HCT116 (cell line): ENCODE measurements around the gene RASL10B. TPM values are rescaled to one million over a fixed set of nuclear protein-coding genes. Genes with fewer than 3 reads are reported as not detected.

Source experiments
- ATAC-seq: fragments of 200-7000 bp; cut with Tn5 transposase; 2 replicates; pipeline ENCODE4 v1.9.1; 2020; ENCODE audit warnings: mild to moderate bottlenecking, moderate library complexity
- BruUV-seq: library from RNA; stranded (reverse); fragments of 400-500 nt; replicated peaks from 2 replicates; lab custom pipeline; 2021; lab: Mats Ljungman, UMichigan
- CTCF ChIA-PET: fragments of 300-600 bp; sonication (Branson Sonifier 250); formaldehyde crosslinking; loops from one replicate; lab custom pipeline; 2021; ENCODE audit warnings: antibody characterized with exemption; lab: Charles Lee
- POLR2A ChIA-PET: fragments of 300-600, 350-600 bp; sonication (Branson Sonifier 250); formaldehyde crosslinking; loops from one replicate; lab custom pipeline; 2021; ENCODE audit warnings: antibody characterized with exemption; lab: Charles Lee
- RAD21 ChIA-PET, 2 experiments: fragments of 300-600 bp; sonication (Branson Sonifier 250); formaldehyde crosslinking; loops; one replicate each; lab custom pipeline; 2023; ENCODE audit warnings: low total read pairs in 2 of 2; ENCODE audit not compliant: uncharacterized antibody in 2 of 2, unreplicated experiment in 2 of 2, low non-redundant PET in 1 of 2; lab: Charles Lee
- DNase-seq: peaks from one replicate; pipeline ENCODE4 v3.0.0-alpha.2; 2010; ENCODE audit warnings: low read depth, low spot score
- H2AFZ ChIP-seq: fragments of 200-600 bp; shearing (Covaris generic), sonication (generic); 2 replicates; pipeline ENCODE4 v1.6.1; 2017; ENCODE audit warnings: low read depth, mixed run types, mixed read lengths, antibody characterized with exemption, low read length; ENCODE audit not compliant: poor library complexity, severe bottlenecking
- H3K27ac ChIP-seq: 2 replicates; pipeline ENCODE4 v1.5.1; 2012; ENCODE audit warnings: low read depth, low read length
- H3K27me3 ChIP-seq: fragments of 200-600 bp; sonication (generic); 2 replicates; pipeline ENCODE4 v1.6.1; 2016; ENCODE audit warnings: mixed run types, low read length, mixed read lengths; ENCODE audit not compliant: insufficient read depth
- H3K36me3 ChIP-seq, 2 experiments: fragments of 200-500 bp in 1 of 2; fragments of 200-600 bp in 1 of 2; sonication (Bioruptor generic) in 1 of 2; sonication (generic) in 1 of 2; 2 replicates each; pipeline versions ENCODE4 v1.5.1 to v1.6.1; 2014 to 2016; ENCODE audit warnings: low read length in 2 of 2, inconsistent platforms in 1 of 2, mixed read lengths in 1 of 2, mixed run types in 1 of 2; ENCODE audit not compliant: insufficient read depth in 2 of 2, control insufficient read depth in 1 of 2
- H3K4me1 ChIP-seq, 2 experiments: fragments of 200-600 bp in 1 of 2; sonication (generic) in 1 of 2; 2 replicates each; pipeline versions ENCODE4 v1.5.1 to v1.6.1; 2012 to 2017; ENCODE audit warnings: low read length in 2 of 2, inconsistent platforms in 1 of 2, mild to moderate bottlenecking in 1 of 2, mixed read lengths in 1 of 2, mixed run types in 1 of 2, moderate library complexity in 1 of 2; ENCODE audit not compliant: insufficient read depth in 2 of 2, control insufficient read depth in 1 of 2
- H3K4me2 ChIP-seq: fragments of 200-600 bp; sonication (generic); 2 replicates; pipeline ENCODE4 v1.6.1; 2017; ENCODE audit warnings: mixed run types, low read length, mixed read lengths
- H3K4me3 ChIP-seq, 2 experiments: fragments of 200-600 bp in 1 of 2; sonication (generic) in 1 of 2; replicated peaks in 1 of 2; 2 replicates each; pipeline ENCODE4 v1.5.1; 2011 to 2016; ENCODE audit warnings: low read length in 2 of 2, control low read depth in 1 of 2, low read depth in 1 of 2, mild to moderate bottlenecking in 1 of 2, mixed read lengths in 1 of 2, mixed run types in 1 of 2
- H3K79me2 ChIP-seq: fragments of 200-600 bp; sonication (generic); 2 replicates; pipeline ENCODE4 v1.6.1; 2017; ENCODE audit warnings: mild to moderate bottlenecking, mixed run types, low read length, moderate library complexity, mixed read lengths; ENCODE audit not compliant: insufficient read depth
- H3K9ac ChIP-seq: fragments of 200-600 bp; sonication (generic); 2 replicates; pipeline ENCODE4 v1.6.1; 2016; ENCODE audit warnings: low read length, mixed read lengths
- H3K9me2 ChIP-seq: fragments of 200-600 bp; sonication (generic), shearing (Covaris generic); 2 replicates; pipeline ENCODE4 v1.6.1; 2017; ENCODE audit warnings: mixed run types, mild to moderate bottlenecking, moderate library complexity; ENCODE audit not compliant: insufficient read depth
- H3K9me3 ChIP-seq, 2 experiments: fragments of 200-500 bp in 1 of 2; fragments of 200-600 bp in 1 of 2; sonication (Bioruptor generic) in 1 of 2; sonication (generic) in 1 of 2; 2 replicates each; pipeline ENCODE4 v1.6.1; 2014 to 2017; ENCODE audit warnings: low read length in 2 of 2, mixed read lengths in 2 of 2, inconsistent platforms in 1 of 2, low read depth in 1 of 2, mild to moderate bottlenecking in 1 of 2, mixed run types in 1 of 2, moderate library complexity in 1 of 2; ENCODE audit not compliant: control insufficient read depth in 1 of 2, insufficient read depth in 1 of 2
- H4K20me1 ChIP-seq: fragments of 200-600 bp; sonication (generic), shearing (Covaris generic); 2 replicates; pipeline ENCODE4 v1.6.1; 2017; ENCODE audit warnings: mixed run types, mild to moderate bottlenecking, moderate library complexity; ENCODE audit not compliant: insufficient read depth
- CEBPB ChIP-seq: IDR thresholded peaks from 2 replicates; pipeline ENCODE4 v1.6.1; 2012; ENCODE audit warnings: low read depth
- EGR1 ChIP-seq: IDR thresholded peaks from 2 replicates; pipeline ENCODE4 v1.6.1; 2012; ENCODE audit warnings: low read depth
- JUND ChIP-seq: IDR thresholded peaks from 2 replicates; pipeline ENCODE4 v1.6.1; 2012
- POLR2A ChIP-seq: IDR thresholded peaks from 2 replicates; pipeline ENCODE4 v1.7.0; 2011; ENCODE audit warnings: borderline replicate concordance; ENCODE audit not compliant: insufficient read depth, insufficient read length; ENCODE audit errors: extremely low read depth
- RAD21 ChIP-seq: IDR thresholded peaks from 2 replicates; pipeline ENCODE4 v1.6.1; 2012; ENCODE audit warnings: low read depth, mild to moderate bottlenecking
- ZBTB33 ChIP-seq: IDR thresholded peaks from 2 replicates; pipeline ENCODE4 v1.6.1; 2011; ENCODE audit warnings: mild to moderate bottlenecking, low read length, moderate library complexity; ENCODE audit not compliant: insufficient replicate concordance; ENCODE audit errors: extremely low read depth
- ZNF274 ChIP-seq: fragments of 200-500 bp; sonication (Bioruptor generic); IDR thresholded peaks from 2 replicates; pipeline ENCODE4 v1.6.1; 2014; ENCODE audit warnings: mild to moderate bottlenecking, low read depth, low read length, inconsistent platforms
- intact Hi-C: fragments of 100-400 bp; cut with micrococcal nuclease; formaldehyde crosslinking; loops from 2 replicates; pipeline ENCODE4 v1.10.0; 2022
- total RNA-seq: library from RNA; stranded (reverse); gene quantifications from one replicate; pipeline ENCODE4 v1.2.1, GENCODE V29; 2021; ENCODE audit not compliant: unreplicated experiment
- TF ChIP-seq, protein P1 (sequence below): IDR thresholded peaks from 2 replicates; pipeline ENCODE4 v1.6.1; 2012
- TF ChIP-seq, protein P2 (sequence below): IDR thresholded peaks from 2 replicates; pipeline ENCODE4 v1.6.1; 2012

RASL10B gene
- total RNA-seq, 1 experiment from 2014 or later, result 0.15 TPM

GRCh38 chr17:35684055-35684802 lies 47.2 kb upstream of the RASL10B start:
- no TSS peak for BruUV-seq

More at GRCh38 chr17:35684055-35684802, 47.2 kb upstream of the RASL10B start:
- CTCF ChIA-PET, result no interaction called here
- TF ChIP-seq CEBPB (no peak), ZNF274 (no peak), RAD21 (no peak), EGR1 (no peak), ZBTB33 (no peak), POLR2A (no peak), JUND (no peak)
- TF ChIP-seq, protein P1, sequence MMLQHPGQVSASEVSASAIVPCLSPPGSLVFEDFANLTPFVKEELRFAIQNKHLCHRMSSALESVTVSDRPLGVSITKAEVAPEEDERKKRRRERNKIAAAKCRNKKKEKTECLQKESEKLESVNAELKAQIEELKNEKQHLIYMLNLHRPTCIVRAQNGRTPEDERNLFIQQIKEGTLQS, result no peak
- TF ChIP-seq, protein P2, sequence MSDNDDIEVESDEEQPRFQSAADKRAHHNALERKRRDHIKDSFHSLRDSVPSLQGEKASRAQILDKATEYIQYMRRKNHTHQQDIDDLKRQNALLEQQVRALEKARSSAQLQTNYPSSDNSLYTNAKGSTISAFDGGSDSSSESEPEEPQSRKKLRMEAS, result no peak
- H3K4me2 ChIP-seq, result no peak overlapping the region
- no peak overlapping the region for H3K9ac ChIP-seq
- no peak overlapping the region for H3K4me3 ChIP-seq
- H3K27me3 ChIP-seq, result no peaks in the 10 kb centered on the region
- no peak overlapping the region for H3K27ac ChIP-seq
- POLR2A ChIA-PET, result no interaction called here
- no peak for ATAC-seq
- no peaks in the 10 kb centered on the region for H3K9me3 ChIP-seq
- DNase-seq, result no peak
- intact Hi-C loops, result no loop called here
- 0 out of 2 replicates have a peak, but pooled peaks cover 4% of the 10 kb centered on the region for H3K79me2 ChIP-seq
- H2AFZ ChIP-seq, result no peak overlapping the region
- no peaks in the 10 kb centered on the region for H3K9me2 ChIP-seq
- H3K4me1 ChIP-seq, result no peaks in the 10 kb centered on the region
- H3K36me3 ChIP-seq, result peaks cover 11 to 12% of the 10 kb centered on the region in 2 experiments; a peak in 2 of 4 replicates
- RAD21 ChIA-PET, result no interaction called here
- H4K20me1 ChIP-seq, result no peaks in the 10 kb centered on the region
